PC-3 (cell line): ENCODE results near the gene GALNT15. TPM values are rescaled to one million over a fixed set of nuclear protein-coding genes. Genes with fewer than 3 reads are reported as not detected.

ENCODE experiments used
- ATAC-seq: fragments of 200-7000 bp; cut with Tn5 transposase; 2 replicates; pipeline ENCODE4 v1.9.1; 2020; ENCODE audit warnings: mild to moderate bottlenecking, moderate library complexity
- BruUV-seq: library from RNA; stranded (reverse); fragments of 400-500 nt; replicated peaks from 2 replicates; lab custom pipeline; 2021; lab: Mats Ljungman, UMichigan
- CTCF ChIA-PET: fragments of 300-600 bp; sonication (Branson Sonifier 250); formaldehyde crosslinking; loops from one replicate; lab custom pipeline; 2022; ENCODE audit warnings: antibody characterized with exemption; lab: Charles Lee
- POLR2A ChIA-PET: fragments of 300-600 bp; sonication (Branson Sonifier 250); formaldehyde crosslinking; loops from one replicate; lab custom pipeline; 2022; ENCODE audit warnings: antibody characterized with exemption; ENCODE audit not compliant: unreplicated experiment; lab: Charles Lee
- DNase-seq: peaks from one replicate; pipeline ENCODE4 v3.0.0-alpha.2; 2015
- H2AFZ ChIP-seq: fragments of 300-600 bp; sonication (generic); 2 replicates; pipeline ENCODE4 v1.6.0; 2016; ENCODE audit warnings: antibody characterized with exemption, low read length
- H3F3A ChIP-seq: fragments of 300-600 bp; sonication (generic); one replicate; pipeline ENCODE4 v1.6.0; 2017; ENCODE audit warnings: antibody characterized with exemption, low read length, control low read depth, mild to moderate bottlenecking; ENCODE audit not compliant: unreplicated experiment
- H3K27ac ChIP-seq: fragments of 300-600 bp; sonication (generic); 2 replicates; pipeline ENCODE4 v1.5.1; 2016; ENCODE audit warnings: mild to moderate bottlenecking, low read length
- H3K27me3 ChIP-seq: fragments of 300-600 bp; sonication (generic); 2 replicates; pipeline ENCODE4 v1.6.1; 2016; ENCODE audit warnings: low read length, mixed read lengths
- H3K36me3 ChIP-seq: fragments of 300-600 bp; sonication (generic); 2 replicates; pipeline ENCODE4 v1.6.1; 2016; ENCODE audit warnings: low read depth, mixed run types, low read length, mixed read lengths
- H3K4me1 ChIP-seq: fragments of 300-600 bp; sonication (generic); 2 replicates; pipeline ENCODE4 v1.5.1; 2016; ENCODE audit warnings: low read length; ENCODE audit not compliant: insufficient read depth
- H3K4me2 ChIP-seq: fragments of 300-600 bp; sonication (generic); 2 replicates; pipeline ENCODE4 v1.6.0; 2016; ENCODE audit warnings: low read length
- H3K4me3 ChIP-seq: fragments of 300-600 bp; sonication (generic); 2 replicates; pipeline ENCODE4 v1.5.1; 2016; ENCODE audit warnings: mild to moderate bottlenecking, low read length, mixed read lengths
- H3K79me2 ChIP-seq: fragments of 300-600 bp; sonication (generic); 2 replicates; pipeline ENCODE4 v1.6.1; 2017; ENCODE audit warnings: low read length, mixed read lengths
- H3K9ac ChIP-seq: fragments of 300-600 bp; sonication (generic); 2 replicates; pipeline ENCODE4 v1.6.0; 2016; ENCODE audit warnings: mild to moderate bottlenecking, low read length
- H3K9me2 ChIP-seq: fragments of 300-600 bp; sonication (generic); replicated peaks from 2 replicates; pipeline ENCODE4 v1.6.1; 2016; ENCODE audit warnings: mixed run types, low read length, mixed read lengths
- H3K9me3 ChIP-seq: fragments of 300-600 bp; sonication (generic); 2 replicates; pipeline ENCODE4 v1.6.1; 2016; ENCODE audit warnings: low read length, mixed read lengths
- H4K20me1 ChIP-seq: fragments of 300-600 bp; sonication (generic); 2 replicates; pipeline ENCODE4 v1.6.1; 2016; ENCODE audit warnings: low read length, mixed read lengths
- EZH2 ChIP-seq: fragments of 300-600 bp; sonication (generic); IDR thresholded peaks from one replicate; pipeline ENCODE4 v1.6.1; 2017; ENCODE audit warnings: antibody characterized with exemption, mild to moderate bottlenecking, low read length; ENCODE audit not compliant: unreplicated experiment
- EZH2phosphoT487 ChIP-seq: fragments of 300-600 bp; sonication (generic); IDR thresholded peaks from 2 replicates; pipeline ENCODE4 v1.6.1; 2018; ENCODE audit warnings: mild to moderate bottlenecking, antibody characterized with exemption, low read length, borderline replicate concordance
- intact Hi-C: fragments of 100-400 bp; cut with micrococcal nuclease; formaldehyde crosslinking; loops from 2 replicates; pipeline ENCODE4 v1.9.0; 2023
- total RNA-seq: library from RNA; depleted of rRNA; stranded (reverse); fragments of >200 nt; gene quantifications from 2 replicates; pipeline ENCODE4 v1.2.3, GENCODE V29; 2014
- TF ChIP-seq, protein P1 (sequence below): fragments of 300-600 bp; sonication (generic); conservative IDR thresholded peaks from 2 replicates; pipeline ENCODE4 v1.5.1; 2017; ENCODE audit warnings: antibody characterized with exemption, low read depth, mild to moderate bottlenecking, low read length

GALNT15 gene
- total RNA-seq, 1 experiment from 2014 or later = not detected

DNA sequence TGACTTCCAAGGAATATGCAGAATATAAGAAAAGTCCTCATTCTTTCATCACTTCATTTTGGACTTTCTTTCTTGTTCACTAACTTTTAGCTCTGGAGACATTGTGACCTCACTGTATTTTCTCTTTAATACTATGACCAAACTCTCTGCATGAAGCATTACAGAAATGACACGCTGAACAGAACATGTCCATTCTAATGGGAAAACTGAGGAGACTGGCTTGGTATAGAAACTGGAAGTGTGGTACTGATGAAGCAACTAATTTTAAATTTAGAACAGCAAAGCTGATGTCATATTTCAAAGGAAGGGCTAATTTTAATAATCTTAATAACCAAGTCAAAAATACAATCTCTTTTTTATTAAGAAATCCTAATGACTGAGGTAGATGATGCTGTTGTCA lies 85.6 kb downstream of the GALNT15 start:
- no peaks in the 10 kb centered on the region for H3K9me3 ChIP-seq
- DNase-seq = no peak
- no peak overlapping the region for H2AFZ ChIP-seq
- peaks cover 13% of the 10 kb centered on the region for H3K36me3 ChIP-seq
- ChIA-PET CTCF (no interaction called here), POLR2A (no interaction called here)
- no peaks in the 10 kb centered on the region for H3K9me2 ChIP-seq
- H3K79me2 ChIP-seq = peaks cover 35% of the 10 kb centered on the region
- no peak overlapping the region for H3K27ac ChIP-seq
- H3K27me3 ChIP-seq = no peaks in the 10 kb centered on the region
- TF ChIP-seq, protein P1, sequence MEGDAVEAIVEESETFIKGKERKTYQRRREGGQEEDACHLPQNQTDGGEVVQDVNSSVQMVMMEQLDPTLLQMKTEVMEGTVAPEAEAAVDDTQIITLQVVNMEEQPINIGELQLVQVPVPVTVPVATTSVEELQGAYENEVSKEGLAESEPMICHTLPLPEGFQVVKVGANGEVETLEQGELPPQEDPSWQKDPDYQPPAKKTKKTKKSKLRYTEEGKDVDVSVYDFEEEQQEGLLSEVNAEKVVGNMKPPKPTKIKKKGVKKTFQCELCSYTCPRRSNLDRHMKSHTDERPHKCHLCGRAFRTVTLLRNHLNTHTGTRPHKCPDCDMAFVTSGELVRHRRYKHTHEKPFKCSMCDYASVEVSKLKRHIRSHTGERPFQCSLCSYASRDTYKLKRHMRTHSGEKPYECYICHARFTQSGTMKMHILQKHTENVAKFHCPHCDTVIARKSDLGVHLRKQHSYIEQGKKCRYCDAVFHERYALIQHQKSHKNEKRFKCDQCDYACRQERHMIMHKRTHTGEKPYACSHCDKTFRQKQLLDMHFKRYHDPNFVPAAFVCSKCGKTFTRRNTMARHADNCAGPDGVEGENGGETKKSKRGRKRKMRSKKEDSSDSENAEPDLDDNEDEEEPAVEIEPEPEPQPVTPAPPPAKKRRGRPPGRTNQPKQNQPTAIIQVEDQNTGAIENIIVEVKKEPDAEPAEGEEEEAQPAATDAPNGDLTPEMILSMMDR = no peak
- no peak for TF ChIP-seq EZH2
- no peak for TF ChIP-seq EZH2phosphoT487
- no peak overlapping the region for H3K4me2 ChIP-seq
- no peaks in the 10 kb centered on the region for H3F3A ChIP-seq
- H3K4me1 ChIP-seq = peaks cover 5% of the 10 kb centered on the region
- no peak overlapping the region for H3K4me3 ChIP-seq
- no peak overlapping the region for H3K9ac ChIP-seq
- no peaks in the 10 kb centered on the region for H4K20me1 ChIP-seq
- ATAC-seq = no peak
- BruUV-seq = no TSS peak
- intact Hi-C loops = loop anchor here (10.0 kb wide), 1 partner anchor 775 kb away; no protein-coding TSS in a partner anchor

DNA sequence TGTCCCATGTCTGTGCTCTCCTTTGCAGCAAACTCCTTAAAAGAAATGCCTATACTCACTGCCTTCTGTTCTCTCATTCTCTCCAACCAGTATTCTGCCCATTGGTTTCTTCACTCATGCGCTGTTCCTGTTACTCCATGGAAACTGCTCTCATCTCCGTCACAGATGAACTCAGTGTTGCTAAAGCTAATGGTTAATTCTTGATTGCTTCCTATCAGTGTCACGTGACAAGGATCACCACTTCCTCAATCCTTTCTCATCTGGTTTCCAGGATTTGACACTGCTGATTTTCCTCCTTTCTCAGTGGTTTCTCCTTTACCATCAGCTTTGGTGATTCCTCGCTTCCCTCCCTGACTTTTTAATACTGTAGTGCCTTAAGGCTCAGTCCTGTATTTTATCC lies 87.7 kb downstream of the GALNT15 start:
- H2AFZ ChIP-seq = no peak overlapping the region
- BruUV-seq = no TSS peak
- intact Hi-C loops = loop anchor here (10.0 kb wide), 1 partner anchor 773 kb away; no protein-coding TSS in a partner anchor
- H3K9me3 ChIP-seq = no peaks in the 10 kb centered on the region
- H3K9ac ChIP-seq = no peak overlapping the region
- no peaks in the 10 kb centered on the region for H3K9me2 ChIP-seq
- no peaks in the 10 kb centered on the region for H4K20me1 ChIP-seq
- H3K79me2 ChIP-seq = peaks cover 56% of the 10 kb centered on the region
- no peak overlapping the region for H3K4me3 ChIP-seq
- ChIA-PET CTCF (no interaction called here), POLR2A (no interaction called here)
- no peak overlapping the region for H3K4me2 ChIP-seq
- H3K27me3 ChIP-seq = no peaks in the 10 kb centered on the region
- TF ChIP-seq EZH2phosphoT487 (no peak), EZH2 (no peak)
- TF ChIP-seq, protein P1 = no peak
- no peak overlapping the region for H3K27ac ChIP-seq
- peaks cover 13% of the 10 kb centered on the region for H3K36me3 ChIP-seq
- no peaks in the 10 kb centered on the region for H3F3A ChIP-seq
- peaks cover 19% of the 10 kb centered on the region for H3K4me1 ChIP-seq
- DNase-seq (no peak), ATAC-seq (no peak)

DNA sequence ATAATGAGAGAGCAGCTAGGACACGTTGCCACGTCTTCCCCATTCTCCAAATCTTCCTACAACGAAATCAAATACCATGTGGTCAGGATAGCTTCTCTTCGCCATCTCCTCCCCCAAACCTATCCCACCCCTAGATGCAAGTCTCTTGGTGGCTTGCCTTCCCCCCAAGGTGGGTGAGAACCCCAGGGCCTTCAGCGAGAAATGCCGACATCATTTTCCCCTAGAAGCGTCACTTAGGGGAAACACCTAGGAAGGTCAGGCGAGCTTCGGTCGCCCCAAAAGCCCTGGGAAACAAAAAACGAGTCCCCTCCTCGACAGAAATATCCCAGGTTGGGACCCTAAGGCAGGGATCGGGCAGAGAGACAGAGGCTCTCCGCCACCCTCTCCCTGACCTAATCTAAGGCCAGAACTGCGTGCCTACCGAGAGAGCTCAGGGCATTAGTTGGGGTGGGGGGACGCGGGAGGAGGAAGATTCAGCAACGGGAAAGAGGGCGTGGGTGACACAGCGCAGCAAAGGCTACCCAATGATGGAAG lies 89.8 kb downstream of the GALNT15 start:
- H2AFZ ChIP-seq = peak overlapping the region; percentile 81
- DNase-seq (no peak), ATAC-seq (no peak)
- H3K36me3 ChIP-seq = peaks cover 13% of the 10 kb centered on the region
- no peaks in the 10 kb centered on the region for H3F3A ChIP-seq
- H3K4me2 ChIP-seq = peak overlapping the region; percentile 95
- H3K79me2 ChIP-seq = peaks cover 74% of the 10 kb centered on the region
- H3K9me2 ChIP-seq = no peaks in the 10 kb centered on the region
- ChIA-PET POLR2A (interaction anchor here (0.5 kb wide), 2 partner anchors 38 to 59 kb away, joined by 3 read pairs; no protein-coding TSS in a partner anchor), CTCF (interaction anchor here (0.5 kb wide), 1 partner anchor 123 kb away, joined by 5 read pairs; no protein-coding TSS in a partner anchor)
- H3K4me1 ChIP-seq = peaks cover 26% of the 10 kb centered on the region
- intact Hi-C loops = loop anchor here (10.0 kb wide), 1 partner anchor 771 kb away; no protein-coding TSS in a partner anchor
- peaks cover 6% of the 10 kb centered on the region; the same call in 1 of the 2 replicates for H4K20me1 ChIP-seq
- BruUV-seq = TSS peak; percentile 81
- H3K27ac ChIP-seq = peak overlapping the region; percentile 32
- no peaks in the 10 kb centered on the region for H3K27me3 ChIP-seq
- no peaks in the 10 kb centered on the region for H3K9me3 ChIP-seq
- peak overlapping the region; percentile 80 for H3K4me3 ChIP-seq
- peak overlapping the region; percentile 88 for H3K9ac ChIP-seq
- TF ChIP-seq EZH2phosphoT487 = no peak
- TF ChIP-seq EZH2 = no peak
- TF ChIP-seq, protein P1 = no peak
